NK-92 (cell line): ENCODE measurements around the gene CNRIP1.

Experiments used
- DNase-seq: peaks from one replicate; lab custom pipeline; 2025; ENCODE audit not compliant: unreplicated experiment; lab: John Stamatoyannopoulos, UW

The CNRIP1 gene

DNA sequence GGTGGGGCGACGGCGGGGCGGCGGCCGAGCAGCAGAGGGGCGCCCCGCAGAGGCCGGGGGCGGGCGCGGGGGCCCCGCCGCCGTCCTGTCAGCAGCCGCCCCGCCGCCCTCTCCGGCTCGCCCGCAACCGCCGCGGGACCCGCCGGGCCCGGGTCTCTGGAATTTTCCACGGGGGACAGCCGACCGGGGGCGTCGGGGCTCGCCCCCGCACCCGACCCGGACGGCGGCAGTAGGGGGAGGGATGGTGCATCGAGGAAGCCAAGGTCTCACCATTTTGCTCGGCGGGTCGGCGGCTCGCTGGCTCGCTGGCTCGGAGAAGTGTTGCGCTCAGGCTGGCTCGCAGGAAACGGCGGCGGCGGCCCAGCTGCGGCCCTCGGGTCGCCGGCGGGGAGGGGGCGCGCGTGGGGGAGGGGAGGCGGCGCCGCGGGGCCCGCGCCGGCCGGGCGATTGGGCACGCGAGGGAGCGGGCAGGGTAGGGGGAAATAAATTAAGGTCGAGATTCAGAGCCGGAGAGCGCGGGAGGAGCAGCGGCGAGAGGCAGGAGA, 67.8 kb downstream of the CNRIP1 start:
- no peak for DNase-seq

DNA sequence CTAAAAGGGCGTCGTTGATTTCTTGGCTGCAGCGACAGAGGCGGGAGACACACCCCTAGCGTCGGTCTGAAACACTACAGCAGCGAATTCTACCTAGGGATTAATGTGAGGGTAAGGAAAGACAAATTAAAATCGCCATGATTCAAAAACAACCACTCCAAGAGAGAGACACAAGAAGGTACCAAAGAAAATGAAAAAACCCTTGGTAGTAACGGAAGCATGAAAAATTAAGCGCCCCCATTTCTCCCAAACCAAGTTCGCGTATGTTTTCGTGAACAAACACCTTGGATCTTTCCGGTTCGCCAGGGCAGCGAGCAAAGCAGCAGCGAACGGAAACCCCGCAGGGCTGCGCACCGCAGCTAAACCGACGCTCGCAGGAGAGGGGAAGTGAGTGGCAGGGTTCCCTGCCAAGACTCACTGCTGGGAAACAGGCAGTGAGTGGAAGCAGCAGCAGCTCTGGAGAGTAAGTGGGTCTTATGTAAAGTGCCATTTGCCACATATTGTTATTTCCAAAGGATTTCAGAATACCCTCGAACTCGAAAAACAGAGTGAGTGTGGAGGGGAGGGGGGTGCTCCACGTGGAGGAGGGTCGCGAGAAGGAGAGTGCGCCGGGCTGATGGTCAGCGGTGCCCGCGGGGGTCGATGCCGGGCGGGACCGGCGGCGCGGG, 68.4 kb downstream of the CNRIP1 start:
- DNase-seq, result no peak

DNA sequence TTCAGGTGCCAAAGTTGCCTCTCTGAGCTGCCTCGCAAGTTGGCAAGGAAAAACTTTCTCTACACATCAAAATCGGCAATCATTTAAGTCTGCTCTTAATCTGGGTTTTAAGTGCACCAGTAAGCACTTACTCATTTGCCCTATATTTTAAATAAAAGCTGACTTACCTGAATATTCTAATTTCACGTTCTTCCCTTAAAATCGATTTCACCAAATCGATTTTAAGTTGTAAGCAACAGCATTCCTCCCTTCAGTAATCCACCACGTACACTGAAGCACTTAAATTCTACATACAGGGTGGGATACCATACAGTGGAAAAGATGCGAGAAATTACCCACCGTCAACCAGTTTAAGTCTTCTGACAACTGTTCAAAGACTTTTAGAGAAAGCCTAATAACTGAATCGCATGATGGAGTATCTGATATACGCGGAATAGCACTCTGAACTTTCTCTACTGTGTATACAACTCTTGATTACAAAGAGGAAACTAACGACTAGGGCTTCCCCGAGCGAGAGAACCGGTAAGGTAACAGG, 69.0 kb downstream of the CNRIP1 start:
- DNase-seq, result no peak

DNA sequence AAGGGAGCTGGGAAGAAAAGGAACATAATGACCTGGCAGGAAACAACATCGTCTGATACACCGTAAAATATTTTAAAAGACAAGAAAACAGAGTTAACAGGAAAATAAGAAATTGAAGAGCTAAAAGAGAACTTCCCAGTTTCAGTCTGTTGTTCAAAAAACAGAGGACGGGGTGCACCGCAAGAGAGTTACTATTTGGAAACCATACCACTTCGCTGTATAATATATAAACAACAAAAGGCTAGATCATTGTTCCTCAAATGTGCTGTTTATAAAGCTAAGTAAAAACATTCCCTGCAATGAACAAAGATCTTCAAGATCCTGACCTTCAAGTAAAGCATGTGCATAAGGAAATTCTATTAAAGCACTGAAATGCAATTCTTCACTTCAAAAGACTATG, 69.6 kb downstream of the CNRIP1 start:
- no peak for DNase-seq

DNA sequence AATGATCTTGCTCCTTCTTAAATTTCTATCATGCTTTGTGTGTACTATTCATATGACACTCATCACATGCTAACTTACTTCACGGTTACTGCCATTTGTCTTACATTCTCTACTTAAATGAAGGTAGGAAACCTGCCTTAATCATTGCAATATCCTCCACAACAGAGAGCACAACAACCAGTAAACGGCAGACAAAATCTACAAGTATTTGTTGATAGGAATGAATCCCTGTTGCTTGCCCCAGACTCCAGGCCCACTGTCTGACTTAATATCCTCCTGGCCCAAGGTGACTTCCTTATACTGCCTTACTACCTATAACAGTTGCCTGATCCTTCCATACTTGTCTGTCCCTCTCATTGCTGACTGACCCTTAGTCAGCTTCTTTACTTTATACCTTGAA, 70.9 kb downstream of the CNRIP1 start:
- DNase-seq, result no peak

DNA sequence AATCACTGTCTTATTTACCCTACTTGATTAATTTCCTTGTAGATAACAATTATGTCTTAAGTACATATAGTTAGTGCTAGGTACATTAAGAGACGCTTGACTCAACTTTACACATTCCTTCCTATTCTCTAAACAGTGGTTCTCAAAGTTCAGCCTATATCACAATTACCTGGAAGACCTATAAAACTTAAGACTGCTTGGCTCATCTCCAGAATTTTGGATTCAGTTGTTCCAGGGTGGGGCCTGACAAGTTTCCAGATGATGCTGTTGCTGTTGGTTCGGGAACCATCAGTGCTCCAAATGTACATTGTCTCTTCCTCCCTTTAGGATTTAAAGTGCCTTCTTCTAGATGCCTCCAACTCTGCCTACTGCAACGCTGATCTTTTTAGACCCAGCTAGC, 71.4 kb downstream of the CNRIP1 start:
- no peak for DNase-seq

DNA sequence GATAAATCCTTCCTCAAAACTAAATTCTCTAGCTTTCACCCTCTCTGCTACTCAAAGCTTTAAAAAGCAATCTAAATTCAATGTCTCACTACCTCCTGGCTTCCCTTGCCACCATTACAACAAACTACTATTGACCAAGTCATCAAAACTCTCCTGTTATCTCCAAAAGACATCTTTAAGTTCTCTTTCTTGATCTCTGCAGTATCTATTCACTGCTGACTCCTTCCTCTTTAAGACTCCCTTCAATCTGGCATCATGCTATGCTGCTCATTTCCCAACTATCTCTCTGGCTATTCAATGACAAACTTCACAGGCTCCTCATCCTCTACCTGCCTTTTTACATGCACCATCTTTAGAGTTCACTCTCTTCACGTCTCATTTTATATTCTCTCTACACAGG, 73.4 kb downstream of the CNRIP1 start:
- DNase-seq, result no peak

DNA sequence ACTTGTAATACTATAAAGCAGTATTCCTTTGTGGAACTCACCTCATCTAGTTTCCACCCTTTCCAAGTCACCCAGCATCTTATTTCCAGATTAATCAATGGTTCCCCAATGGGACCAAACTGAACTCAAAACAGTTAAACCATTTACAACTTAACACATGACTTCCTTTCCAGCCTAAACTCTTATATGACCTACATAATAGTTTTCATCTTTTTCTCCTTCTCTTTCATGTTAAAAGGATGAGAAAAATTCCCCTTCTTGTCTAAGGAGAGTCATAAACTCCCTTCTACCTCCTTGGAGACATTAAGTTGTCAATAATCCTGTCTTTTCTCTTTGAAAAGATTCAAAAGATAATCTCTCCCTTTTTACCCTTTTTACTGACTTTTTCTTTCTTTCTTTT, 74.1 kb downstream of the CNRIP1 start:
- no peak for DNase-seq

DNA sequence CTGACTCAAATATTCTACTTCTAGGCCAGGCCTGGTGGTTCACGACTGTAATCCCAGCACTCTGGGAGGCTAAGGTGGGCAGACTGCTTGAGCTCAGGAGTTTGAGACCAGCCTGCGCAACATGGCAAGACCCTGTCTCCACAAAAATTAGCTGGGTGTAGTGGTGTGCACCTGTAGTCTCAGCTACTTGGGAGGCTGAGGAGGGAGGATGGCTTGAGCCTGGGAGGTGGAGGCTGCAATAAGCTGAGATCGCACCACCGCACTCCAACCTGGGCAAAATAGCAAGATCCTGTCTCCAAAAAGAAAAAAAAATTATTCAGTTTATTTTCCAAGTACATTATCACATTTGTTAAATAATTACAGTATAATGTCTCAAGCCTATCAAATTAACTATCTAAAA, 74.7 kb downstream of the CNRIP1 start:
- DNase-seq, result no peak

DNA sequence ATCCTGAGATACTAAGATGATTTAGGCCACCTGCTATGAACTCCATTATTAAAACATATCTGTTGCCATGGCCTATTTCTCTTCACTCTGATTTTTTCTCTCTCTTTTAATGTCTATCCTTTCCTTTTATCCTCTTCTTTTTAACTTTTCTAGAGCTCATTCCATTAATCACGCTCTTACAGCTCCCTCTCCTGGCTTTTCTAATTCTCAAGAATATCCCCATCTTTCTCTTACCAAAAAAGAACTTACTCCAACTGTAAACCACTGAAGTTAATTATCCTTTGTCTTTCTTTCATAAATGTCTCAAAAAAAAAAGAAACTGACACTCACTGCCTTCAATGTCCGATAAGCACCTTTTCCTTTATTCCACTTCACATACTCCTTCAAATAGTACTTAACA, 75.3 kb downstream of the CNRIP1 start:
- DNase-seq, result no peak
